Measurements from ENCODE around the gene PPP1R13B. TPM values are rescaled to one million over a fixed set of nuclear protein-coding genes. Genes with fewer than 3 reads are reported as not detected.

The PPP1R13B gene
- polyA plus RNA-seq, 1 of the 3 experiments (the other 2 are of a cell fraction), result 5.7 TPM

- no peak overlapping the region for H2AFZ ChIP-seq (ENCODE audit: low read depth)
- H3K9me2 ChIP-seq, result no peaks in the 10 kb centered on the region
- no peak overlapping the region for H3K4me2 ChIP-seq
- no peak overlapping the region for H3K9ac ChIP-seq
- peaks cover 26% of the 10 kb centered on the region for H3K79me2 ChIP-seq (ENCODE audit: insufficient read depth)
- peaks cover 9 to 71% of the 10 kb centered on the region in 2 experiments for H3K36me3 ChIP-seq (replicated peaks in 1 of 2; ENCODE audit: control insufficient read depth in 1 of 2, insufficient read depth in 2 of 2, low read length in 1 of 2)
- H3K27ac ChIP-seq (ENCODE audit: low read depth in 2 of 2, low read length in 1 of 2), result no peak overlapping the region; a peak in 1 of 4 replicates
- H3K9me3 ChIP-seq, result no peaks in the 10 kb centered on the region
- DNase-seq, result no peak
- H3K4me1 ChIP-seq (ENCODE audit: control insufficient read depth in 1 of 2, insufficient read depth in 2 of 2, low read depth in 1 of 2, low read length in 1 of 2), result peaks cover 0 to 48% of the 10 kb centered on the region in 2 experiments; a peak in 1 of 4 replicates
- H4K20me1 ChIP-seq (ENCODE audit: insufficient read depth), result peaks cover 15% of the 10 kb centered on the region
- H3F3A ChIP-seq (replicated peaks; ENCODE audit: insufficient read depth), result peaks cover 9% of the 10 kb centered on the region
- POLR2A ChIA-PET, result no interaction called here
- 98% methylated on average over 4 of the region's 17 CpGs for WGBS (ENCODE audit: low lambda C conversion rate)
- no peaks in the 10 kb centered on the region for H3K27me3 ChIP-seq (ENCODE audit: insufficient read depth)
- CTCF ChIA-PET, result interaction anchor here (1.3 kb wide), 1 partner anchor 12 kb away, joined by 4 read pairs; no protein-coding TSS in a partner anchor
- TF ChIP-seq RAD21 (IDR thresholded peaks at IDR 0.05; ENCODE audit: low read length) (no peak), TEAD4 (IDR thresholded peaks at IDR 0.05; ENCODE audit: borderline replicate concordance, insufficient read depth) (no peak), MEF2A (IDR thresholded peaks at IDR 0.05; ENCODE audit: borderline replicate concordance, low read depth) (no peak), SIN3A (IDR thresholded peaks at IDR 0.05; ENCODE audit: borderline replicate concordance, low read depth, low read length) (no peak), TAF1 (IDR thresholded peaks at IDR 0.05; ENCODE audit: borderline replicate concordance, low read depth, low read length) (no peak), RXRA (IDR thresholded peaks at IDR 0.05; ENCODE audit: borderline replicate concordance, low read depth) (no peak), IRF3 (IDR thresholded peaks at IDR 0.05; ENCODE audit: low read depth, low read length) (no peak), TCF12 (IDR thresholded peaks at IDR 0.05) (no peak), FOXJ3 (CRISPR knock-in tag; IDR thresholded peaks at IDR 0.05) (no peak), YY1 (IDR thresholded peaks at IDR 0.05; ENCODE audit: low read depth) (no peak)
- H3K4me3 ChIP-seq (ENCODE audit: low read depth in 2 of 2, low read length in 1 of 2), result no peak overlapping the region
These were observed 148.1 kb downstream of the PPP1R13B start for GRCh38 chr14:103699261-103699661.

DNA sequence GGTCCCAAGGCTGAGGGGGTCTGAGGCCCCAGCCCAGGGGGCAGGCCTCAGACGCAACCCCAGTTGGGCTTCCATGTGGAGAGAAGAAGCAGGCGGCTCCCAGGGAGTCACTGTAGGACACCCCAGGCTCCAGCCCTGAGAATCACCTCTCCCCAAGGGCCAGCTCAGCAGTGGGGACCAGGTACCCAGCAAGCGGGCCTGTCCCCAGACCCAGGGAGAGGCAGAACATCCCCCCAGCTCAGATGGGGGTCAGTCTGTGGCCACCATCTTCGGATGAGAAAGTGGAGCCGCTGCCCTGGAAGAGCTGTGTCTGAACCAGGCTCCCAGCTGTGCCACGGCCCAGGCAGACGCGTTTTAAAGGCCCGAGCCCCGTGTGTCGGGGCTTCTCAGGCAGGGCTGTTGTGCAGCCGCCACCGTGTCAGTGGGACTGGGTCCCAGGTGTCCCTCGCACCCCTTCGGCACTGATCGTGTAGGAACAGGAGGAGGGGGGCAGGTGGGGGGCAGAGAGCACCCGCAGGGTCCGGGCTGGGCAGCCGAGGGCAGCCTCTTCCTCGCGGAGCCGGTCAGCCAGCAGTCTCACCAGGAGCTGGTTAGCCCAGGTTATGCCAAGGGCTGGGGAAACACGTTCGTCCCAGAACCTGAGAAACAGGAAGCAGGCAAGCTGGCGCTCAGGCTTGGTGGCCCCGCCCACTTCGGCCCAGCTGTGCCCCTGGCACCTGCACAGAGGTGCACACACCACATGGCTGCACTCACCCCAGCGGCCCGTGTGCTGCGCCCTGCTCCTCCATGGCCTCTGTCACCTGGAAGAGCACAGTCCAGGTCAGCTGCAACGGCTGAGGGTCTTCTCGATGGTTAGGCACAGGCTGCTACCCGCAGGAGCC, 148.8 kb downstream of the PPP1R13B start:
- Histone ChIP-seq H3K27me3 (ENCODE audit: insufficient read depth) (no peaks in the 10 kb centered on the region), H3K79me2 (ENCODE audit: insufficient read depth) (peaks cover 29% of the 10 kb centered on the region), H3K4me1 (ENCODE audit: control insufficient read depth in 1 of 2, insufficient read depth in 2 of 2, low read depth in 1 of 2, low read length in 1 of 2) (peaks cover 0 to 48% of the 10 kb centered on the region in 2 experiments; a peak in 1 of 4 replicates), H3K27ac (ENCODE audit: low read depth in 2 of 2, low read length in 1 of 2) (no peak overlapping the region; a peak in 1 of 4 replicates), H3K9me3 (no peaks in the 10 kb centered on the region), H2AFZ (ENCODE audit: low read depth) (no peak overlapping the region), H3K4me2 (no peak overlapping the region), H3K9me2 (no peaks in the 10 kb centered on the region), H3K9ac (no peak overlapping the region), H3F3A (replicated peaks; ENCODE audit: insufficient read depth) (peaks cover 13% of the 10 kb centered on the region), H3K36me3 (replicated peaks in 1 of 2; ENCODE audit: control insufficient read depth in 1 of 2, insufficient read depth in 2 of 2, low read length in 1 of 2) (peaks cover 15 to 72% of the 10 kb centered on the region in 2 experiments), H4K20me1 (ENCODE audit: insufficient read depth) (peaks cover 15% of the 10 kb centered on the region), H3K4me3 (ENCODE audit: low read depth in 2 of 2, low read length in 1 of 2) (no peak overlapping the region)
- POLR2A ChIA-PET, result no interaction called here
- TF ChIP-seq MEF2A (IDR thresholded peaks at IDR 0.05; ENCODE audit: borderline replicate concordance, low read depth) (no peak), GABPA (IDR thresholded peaks at IDR 0.05; ENCODE audit: low read depth) (no peak), FOSL2 (IDR thresholded peaks at IDR 0.05; ENCODE audit: borderline replicate concordance, low read depth) (no peak), FOXJ3 (CRISPR knock-in tag; IDR thresholded peaks at IDR 0.05) (no peak), RFX5 (IDR thresholded peaks at IDR 0.05; ENCODE audit: low read length) (no peak), GATA2 (CRISPR knock-in tag; IDR thresholded peaks at IDR 0.05) (no peak), RAD21 (IDR thresholded peaks at IDR 0.05; ENCODE audit: low read length) (no peak), ZBTB33 (IDR thresholded peaks at IDR 0.05; ENCODE audit: borderline replicate concordance, low read depth) (no peak), EZH2phosphoT487 (IDR thresholded peaks at IDR 0.05; ENCODE audit: borderline replicate concordance, low read depth) (no peak), PBX3 (IDR thresholded peaks at IDR 0.05) (no peak), FOXM1 (IDR thresholded peaks at IDR 0.05; ENCODE audit: low read depth) (no peak), IRF3 (IDR thresholded peaks at IDR 0.05; ENCODE audit: low read depth, low read length) (no peak), RCOR1 (IDR thresholded peaks at IDR 0.05; ENCODE audit: low read length) (no peak)
- TF ChIP-seq, protein P1, sequence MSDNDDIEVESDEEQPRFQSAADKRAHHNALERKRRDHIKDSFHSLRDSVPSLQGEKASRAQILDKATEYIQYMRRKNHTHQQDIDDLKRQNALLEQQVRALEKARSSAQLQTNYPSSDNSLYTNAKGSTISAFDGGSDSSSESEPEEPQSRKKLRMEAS (IDR thresholded peaks at IDR 0.05; ENCODE audit: low read depth), result no peak
- 97% methylated on average over 10 of the region's 33 CpGs for WGBS (ENCODE audit: low lambda C conversion rate)
- DNase-seq, result no peak
- CTCF ChIA-PET, result interaction anchor here (1.3 kb wide), 1 partner anchor 12 kb away, joined by 4 read pairs; no protein-coding TSS in a partner anchor
